B cell (primary cell): ENCODE measurements around the gene PLD4. TPM values are rescaled to one million over a fixed set of nuclear protein-coding genes. Genes with fewer than 3 reads are reported as not detected.

ENCODE experiments used
- ATAC-seq: fragments of 200-7000 bp; cut with Tn5 transposase; one replicate; pipeline ENCODE4 v1.10.0; 2021; ENCODE audit warnings: low read depth, mild to moderate bottlenecking, moderate number of reproducible peaks, moderate library complexity
- CTCF ChIA-PET: fragments of 350-600 bp; sonication (Branson Sonifier 250); formaldehyde crosslinking; loops from one replicate; lab custom pipeline; 2021; ENCODE audit warnings: antibody characterized with exemption, inconsistent platforms; lab: Charles Lee
- POLR2A ChIA-PET: fragments of 350-600 bp; sonication (Branson Sonifier 250); formaldehyde crosslinking; loops from one replicate; lab custom pipeline; 2021; ENCODE audit warnings: antibody characterized with exemption; lab: Charles Lee
- DNase-seq: peaks from one replicate; pipeline ENCODE4 v3.0.0; 2013
- H2AFZ ChIP-seq: 2 replicates; pipeline ENCODE4 v1.6.1; 2012; ENCODE audit warnings: mild to moderate bottlenecking, low read depth, low read length; ENCODE audit not compliant: insufficient read depth, poor library complexity, severe bottlenecking
- H3K27ac ChIP-seq, 2 donors: 1 replicate in 1 of 2; 2 replicates in 1 of 2; pipeline ENCODE4 v1.5.1; 2012 to 2013; ENCODE audit warnings: low read length in 2 of 2, mild to moderate bottlenecking in 2 of 2, moderate library complexity in 1 of 2
- H3K27me3 ChIP-seq, 4 experiments: fragments of 200-600 bp in 1 of 4; sonication (generic) in 1 of 4; replicated peaks in 1 of 4; 1 replicate in 2 of 4; 2 replicates in 2 of 4; pipeline versions ENCODE4 v1.6.1 to v1.7.0; 2013 to 2016; ENCODE audit warnings: low read length in 3 of 4, mild to moderate bottlenecking in 2 of 4, mixed read lengths in 1 of 4, moderate library complexity in 1 of 4; ENCODE audit not compliant: insufficient read depth in 4 of 4, control insufficient read depth in 3 of 4; ENCODE audit errors: control extremely low read depth in 1 of 4
- H3K36me3 ChIP-seq, 2 experiments: replicated peaks in 1 of 2; 1 replicate in 1 of 2; 2 replicates in 1 of 2; pipeline versions ENCODE4 v1.6.1 to v1.7.1; 2013; ENCODE audit warnings: low read length in 1 of 2; ENCODE audit not compliant: insufficient read depth in 2 of 2, control insufficient read depth in 1 of 2; ENCODE audit errors: control extremely low read depth in 1 of 2, extremely low read depth in 1 of 2
- H3K4me1 ChIP-seq, 2 donors: fragments of 200-600 bp in 1 of 2; sonication (generic) in 1 of 2; 1 replicate in 1 of 2; 2 replicates in 1 of 2; pipeline versions ENCODE4 v1.5.1 to v1.6.1; 2013 to 2017; ENCODE audit warnings: low read length in 2 of 2; ENCODE audit not compliant: control insufficient read depth in 2 of 2, insufficient read depth in 2 of 2
- H3K4me2 ChIP-seq: replicated peaks from 2 replicates; pipeline ENCODE3; 2012; ENCODE audit warnings: mild to moderate bottlenecking, low read depth, low read length; ENCODE audit not compliant: poor library complexity, severe bottlenecking
- H3K4me3 ChIP-seq, 5 experiments: fragments of 200-600 bp in 1 of 5; sonication (generic) in 1 of 5; 1 replicate in 3 of 5; 2 replicates in 2 of 5; pipeline versions ENCODE4 v1.5.1 to v1.7.0; 2011 to 2016; ENCODE audit warnings: low read length in 4 of 5, mild to moderate bottlenecking in 4 of 5, low read depth in 2 of 5, control low read depth in 1 of 5, moderate library complexity in 1 of 5; ENCODE audit not compliant: insufficient read depth in 1 of 5; ENCODE audit errors: control extremely low read depth in 1 of 5, extremely low read depth in 1 of 5
- H3K79me2 ChIP-seq: fragments of 200-600 bp; sonication (generic); one replicate; pipeline ENCODE4 v1.6.0; 2016; ENCODE audit warnings: low read length; ENCODE audit not compliant: control insufficient read depth, insufficient read depth
- H3K9ac ChIP-seq: fragments of 200-600 bp; sonication (generic); 2 replicates; pipeline ENCODE4 v1.6.1; 2017; ENCODE audit warnings: mild to moderate bottlenecking, low read length, moderate library complexity
- H3K9me3 ChIP-seq, 3 donors: one replicate each; pipeline versions ENCODE4 v1.6.1 to v1.7.1; 2013; ENCODE audit warnings: low read length in 2 of 3; ENCODE audit not compliant: control insufficient read depth in 2 of 3, insufficient read depth in 1 of 3; ENCODE audit errors: control extremely low read depth in 1 of 3
- H4K20me1 ChIP-seq: 2 replicates; pipeline ENCODE4 v1.6.0; 2012; ENCODE audit warnings: mild to moderate bottlenecking, low read length; ENCODE audit not compliant: insufficient read depth, control insufficient read depth, poor library complexity, severe bottlenecking
- H3K27ac Mint-ChIP-seq: one replicate; pipeline ENCODE4 v1.8.0; 2021; ENCODE audit warnings: mixed read lengths
- H3K27me3 Mint-ChIP-seq: one replicate; pipeline ENCODE4 v1.8.0; 2021; ENCODE audit warnings: mixed read lengths
- H3K4me1 Mint-ChIP-seq: one replicate; pipeline ENCODE4 v1.8.0; 2021; ENCODE audit warnings: mixed read lengths
- H3K4me3 Mint-ChIP-seq: one replicate; pipeline ENCODE4 v1.8.0; 2021; ENCODE audit warnings: mixed read lengths
- H3K9me3 Mint-ChIP-seq: one replicate; pipeline ENCODE4 v1.8.0; 2022; ENCODE audit warnings: mixed read lengths; ENCODE audit not compliant: insufficient read depth
- EZH2 ChIP-seq: IDR thresholded peaks from 2 replicates; pipeline ENCODE4 v1.6.1; 2012; ENCODE audit warnings: borderline replicate concordance, low read depth, mild to moderate bottlenecking, moderate library complexity, low read length; ENCODE audit not compliant: insufficient read depth, poor library complexity, severe bottlenecking
- WGBS: methylation state at CpG from one replicate; pipeline ENCODE4 v1.1.5; 2013; ENCODE audit warnings: missing lambda C conversion rate; ENCODE audit not compliant: insufficient coverage; 5-methylcytosine and 5-hydroxymethylcytosine counted together
- intact Hi-C: fragments of 100-400 bp; cut with micrococcal nuclease; formaldehyde crosslinking; loops from one replicate; pipeline ENCODE4 v1.10.0; 2022
- polyA plus RNA-seq: library from polyadenylated mRNA; depleted of rRNA; stranded (reverse); fragments of >200 nt; gene quantifications from 2 replicates; pipeline ENCODE4 v1.2.3, GENCODE V29; 2012
- total RNA-seq, 2 donors: library from RNA; stranded (reverse); fragments of 120-200 nt in 1 of 2; gene quantifications; 1 replicate in 1 of 2; 2 replicates in 1 of 2; pipeline versions ENCODE4 v1.2.3 to v1.2.4, GENCODE V29; 2013 to 2022
- TF ChIP-seq, protein P1 (sequence below): fragments of 200-600 bp; IDR thresholded peaks from one replicate; pipeline ENCODE4 v1.8.0; 2022; ENCODE audit warnings: antibody characterized with exemption, mild to moderate bottlenecking

The PLD4 gene
- total and polyA plus RNA-seq, 2 donors (not counting 1 experiment from before 2014, with no cell fraction given): 49.9 to 79.7 TPM

DNA sequence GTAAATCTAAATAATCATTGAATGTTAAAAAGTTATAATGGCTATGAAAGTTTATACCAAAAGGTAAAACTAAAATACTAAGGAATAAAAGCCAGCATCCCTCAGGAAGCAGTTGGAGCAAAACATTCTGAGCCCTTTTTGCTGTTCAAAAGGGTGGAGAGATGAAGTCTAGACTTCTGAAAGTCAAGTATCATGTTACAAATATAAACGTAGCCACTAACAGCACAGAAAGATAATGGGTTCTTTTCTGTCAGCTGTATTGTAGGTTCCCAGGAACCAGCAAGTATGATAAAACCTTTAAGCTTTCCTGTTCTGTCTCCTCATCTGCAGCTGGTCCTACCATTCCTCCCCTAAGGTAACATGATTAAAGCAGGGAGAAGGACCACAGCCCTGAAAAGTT, 16.4 kb upstream of the PLD4 start:
- peaks cover 0 to 7% of the 10 kb centered on the region in 2 donors for H3K4me1 ChIP-seq
- H3K9me3 Mint-ChIP-seq: no peaks in the 10 kb centered on the region
- CTCF ChIA-PET: interaction anchor here (0.8 to 1.4 kb wide), 3 partner anchors 8 to 32 kb away, joined by 3 to 7 read pairs (median 3); no protein-coding TSS in a partner anchor
- no peak overlapping the region for H3K4me2 ChIP-seq
- ATAC-seq (no peak), DNase-seq (no peak)
- no peak overlapping the region for H3K9ac ChIP-seq
- POLR2A ChIA-PET: interaction anchor here (0.6 kb wide), 1 partner anchor 57 kb away, joined by 5 read pairs; no protein-coding TSS in a partner anchor
- no peak overlapping the region for H2AFZ ChIP-seq
- H3K4me3 ChIP-seq: no peak overlapping the region
- TF ChIP-seq EZH2: no peak
- TF ChIP-seq, protein P1, sequence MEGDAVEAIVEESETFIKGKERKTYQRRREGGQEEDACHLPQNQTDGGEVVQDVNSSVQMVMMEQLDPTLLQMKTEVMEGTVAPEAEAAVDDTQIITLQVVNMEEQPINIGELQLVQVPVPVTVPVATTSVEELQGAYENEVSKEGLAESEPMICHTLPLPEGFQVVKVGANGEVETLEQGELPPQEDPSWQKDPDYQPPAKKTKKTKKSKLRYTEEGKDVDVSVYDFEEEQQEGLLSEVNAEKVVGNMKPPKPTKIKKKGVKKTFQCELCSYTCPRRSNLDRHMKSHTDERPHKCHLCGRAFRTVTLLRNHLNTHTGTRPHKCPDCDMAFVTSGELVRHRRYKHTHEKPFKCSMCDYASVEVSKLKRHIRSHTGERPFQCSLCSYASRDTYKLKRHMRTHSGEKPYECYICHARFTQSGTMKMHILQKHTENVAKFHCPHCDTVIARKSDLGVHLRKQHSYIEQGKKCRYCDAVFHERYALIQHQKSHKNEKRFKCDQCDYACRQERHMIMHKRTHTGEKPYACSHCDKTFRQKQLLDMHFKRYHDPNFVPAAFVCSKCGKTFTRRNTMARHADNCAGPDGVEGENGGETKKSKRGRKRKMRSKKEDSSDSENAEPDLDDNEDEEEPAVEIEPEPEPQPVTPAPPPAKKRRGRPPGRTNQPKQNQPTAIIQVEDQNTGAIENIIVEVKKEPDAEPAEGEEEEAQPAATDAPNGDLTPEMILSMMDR: no peak
- peaks cover 0 to 11% (median 0%) of the 10 kb centered on the region in 4 experiments for H3K27me3 ChIP-seq
- no peaks in the 10 kb centered on the region for H3K36me3 ChIP-seq
- no peak overlapping the region for H3K4me3 Mint-ChIP-seq
- H3K9me3 ChIP-seq: peaks cover 3 to 29% (median 15%) of the 10 kb centered on the region in 3 donors
- H3K4me1 Mint-ChIP-seq: peaks cover 8% of the 10 kb centered on the region
- no peaks in the 10 kb centered on the region for H4K20me1 ChIP-seq
- intact Hi-C loops: no loop called here
- WGBS: no CpG with 5 or more reads among the region's 1 CpG
- H3K79me2 ChIP-seq: no peaks in the 10 kb centered on the region
- H3K27ac ChIP-seq: no peak overlapping the region
- H3K27me3 Mint-ChIP-seq: peaks cover 36% of the 10 kb centered on the region
- H3K27ac Mint-ChIP-seq: no peak overlapping the region

DNA sequence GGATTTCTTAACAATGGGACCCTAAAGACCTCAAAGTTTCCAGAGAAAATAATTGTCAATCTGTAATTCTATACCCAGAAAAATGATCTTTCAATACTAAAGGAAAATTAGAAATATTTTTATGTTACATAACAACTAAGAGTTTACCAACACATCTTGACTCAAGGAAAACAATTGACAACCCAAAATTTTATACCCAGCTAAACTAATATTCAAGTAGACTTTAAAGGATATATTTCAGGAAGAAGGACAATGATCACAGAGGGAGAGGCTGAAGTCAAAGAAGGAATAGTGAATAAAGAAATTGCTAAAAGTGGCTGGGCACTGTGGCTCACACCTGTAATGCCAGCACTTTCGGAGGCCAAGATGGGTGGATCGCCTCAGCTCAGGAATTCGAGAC, 12.6 kb upstream of the PLD4 start:
- H3K4me3 ChIP-seq: no peak overlapping the region
- Mint-ChIP-seq H3K27ac (no peak overlapping the region), H3K4me3 (no peak overlapping the region), H3K4me1 (no peaks in the 10 kb centered on the region), H3K27me3 (peaks cover 22% of the 10 kb centered on the region), H3K9me3 (no peaks in the 10 kb centered on the region)
- H3K4me1 ChIP-seq: no peaks in the 10 kb centered on the region
- POLR2A ChIA-PET: no interaction called here
- H3K36me3 ChIP-seq: no peaks in the 10 kb centered on the region
- no peak for ATAC-seq
- intact Hi-C loops: no loop called here
- no peaks in the 10 kb centered on the region for H4K20me1 ChIP-seq
- CTCF ChIA-PET: interaction anchor here (0.7 kb wide), 1 partner anchor 1618 kb away, joined by 4 read pairs; no protein-coding TSS in a partner anchor
- peaks cover 0 to 1% (median 0%) of the 10 kb centered on the region in 4 experiments for H3K27me3 ChIP-seq
- H3K4me2 ChIP-seq: no peak overlapping the region
- TF ChIP-seq, protein P1: no peak
- TF ChIP-seq EZH2: no peak
- H2AFZ ChIP-seq: no peak overlapping the region
- no peak overlapping the region for H3K27ac ChIP-seq
- no peak for DNase-seq
- H3K79me2 ChIP-seq: no peaks in the 10 kb centered on the region
- 100% methylated on average over 3 of the region's 3 CpGs for WGBS
- H3K9ac ChIP-seq: no peak overlapping the region
- peaks cover 4 to 26% (median 15%) of the 10 kb centered on the region in 3 donors for H3K9me3 ChIP-seq
